Measurements from ENCODE around the gene BBOX1.

The BBOX1 gene

DNA sequence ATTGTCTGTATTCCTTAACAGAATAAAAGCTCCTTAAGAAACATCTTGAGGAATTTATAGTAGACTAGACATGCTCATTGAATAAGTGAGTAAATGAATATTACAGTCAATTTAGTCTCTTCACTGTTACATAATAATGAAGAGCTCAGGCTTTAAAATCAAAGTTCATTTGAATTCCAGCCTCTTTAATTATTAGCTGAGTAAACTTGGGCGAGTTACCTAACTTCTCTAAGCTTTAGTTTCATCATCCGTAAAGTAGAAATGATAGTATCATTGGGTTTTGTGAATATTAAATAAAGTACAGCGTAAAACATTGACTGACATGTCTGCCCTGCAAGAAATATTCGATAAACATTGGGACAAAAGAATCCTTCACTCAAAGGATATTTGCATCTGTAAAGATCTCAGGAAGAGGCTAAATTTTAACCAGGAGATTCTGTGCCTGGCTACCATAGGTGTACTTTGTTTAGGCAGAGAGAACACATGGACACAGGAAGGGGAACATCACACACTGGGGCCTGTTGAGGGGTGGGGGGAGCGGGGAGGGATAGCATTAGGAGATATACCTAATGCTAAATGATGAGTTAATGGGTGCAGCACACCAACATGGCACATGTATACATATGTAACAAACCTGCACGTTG lies 15.2 kb upstream of the BBOX1 start:
- Histone ChIP-seq H3K27me3 (ENCODE audit: control insufficient read depth in 5 of 5, insufficient read depth in 4 of 5, low read length in 5 of 5) (no peaks in the 10 kb centered on the region), H3K4me1 (ENCODE audit: control insufficient read depth in 5 of 5, insufficient read depth in 5 of 5, low read length in 5 of 5) (peaks cover 0 to 9% (median 5%) of the 10 kb centered on the region in 5 donors), H3K4me3 (ENCODE audit: low read depth in 1 of 5, low read length in 5 of 5) (no peak overlapping the region), H3K27ac (ENCODE audit: low read depth, low read length) (no peak overlapping the region), H3K9ac (ENCODE audit: low read length in 5 of 5) (no peak overlapping the region), H3K9me3 (ENCODE audit: control insufficient read depth in 5 of 5, low read length in 5 of 5) (no peaks in the 10 kb centered on the region), H3K36me3 (ENCODE audit: control insufficient read depth in 5 of 5, insufficient read depth in 5 of 5, low read length in 5 of 5) (no peaks in the 10 kb centered on the region)

DNA sequence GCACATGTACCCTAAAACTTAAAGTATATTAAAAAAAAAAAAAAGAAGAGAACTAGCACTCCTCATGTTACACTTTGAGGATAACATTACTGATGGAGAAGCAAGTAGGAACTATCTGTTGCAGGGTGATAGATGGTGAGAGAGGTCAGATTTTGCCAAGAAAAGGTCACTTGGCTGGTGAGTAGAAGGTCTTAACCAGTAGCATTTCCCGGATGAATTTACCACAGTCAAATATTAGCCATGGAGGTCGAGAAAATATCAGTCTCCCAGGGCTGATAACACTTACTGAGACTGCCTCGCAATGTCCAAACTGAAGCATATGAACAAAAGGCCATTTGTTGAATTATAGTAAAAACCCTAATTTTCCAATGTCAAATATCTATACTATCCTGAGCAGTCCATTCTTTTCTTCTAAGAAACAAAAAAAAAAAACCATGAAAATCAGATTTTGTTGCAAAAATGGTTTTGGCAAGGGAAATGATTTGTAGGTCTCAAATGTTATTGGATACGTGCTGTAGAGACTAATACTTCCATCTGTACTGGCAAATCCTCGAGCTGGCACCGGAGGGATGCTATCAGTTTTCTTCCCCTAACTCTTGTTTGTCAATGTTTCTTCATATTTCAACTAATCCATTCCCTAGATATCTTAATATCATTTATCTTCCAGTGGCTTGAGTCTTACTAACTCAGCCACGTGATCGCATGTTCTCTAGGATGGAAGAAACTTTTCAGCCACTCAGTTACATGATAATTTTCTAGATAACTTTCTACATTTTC lies 14.5 kb upstream of the BBOX1 start:
- H3K4me3 ChIP-seq (ENCODE audit: low read depth in 1 of 5, low read length in 5 of 5) = no peak overlapping the region
- no peak overlapping the region for H3K27ac ChIP-seq (ENCODE audit: low read depth, low read length)
- H3K27me3 ChIP-seq (ENCODE audit: control insufficient read depth in 5 of 5, insufficient read depth in 4 of 5, low read length in 5 of 5) = no peaks in the 10 kb centered on the region
- peaks cover 0 to 9% (median 5%) of the 10 kb centered on the region in 5 donors for H3K4me1 ChIP-seq (ENCODE audit: control insufficient read depth in 5 of 5, insufficient read depth in 5 of 5, low read length in 5 of 5)
- H3K36me3 ChIP-seq (ENCODE audit: control insufficient read depth in 5 of 5, insufficient read depth in 5 of 5, low read length in 5 of 5) = no peaks in the 10 kb centered on the region
- no peak overlapping the region for H3K9ac ChIP-seq (ENCODE audit: low read length in 5 of 5)
- H3K9me3 ChIP-seq (ENCODE audit: control insufficient read depth in 5 of 5, low read length in 5 of 5) = no peaks in the 10 kb centered on the region

DNA sequence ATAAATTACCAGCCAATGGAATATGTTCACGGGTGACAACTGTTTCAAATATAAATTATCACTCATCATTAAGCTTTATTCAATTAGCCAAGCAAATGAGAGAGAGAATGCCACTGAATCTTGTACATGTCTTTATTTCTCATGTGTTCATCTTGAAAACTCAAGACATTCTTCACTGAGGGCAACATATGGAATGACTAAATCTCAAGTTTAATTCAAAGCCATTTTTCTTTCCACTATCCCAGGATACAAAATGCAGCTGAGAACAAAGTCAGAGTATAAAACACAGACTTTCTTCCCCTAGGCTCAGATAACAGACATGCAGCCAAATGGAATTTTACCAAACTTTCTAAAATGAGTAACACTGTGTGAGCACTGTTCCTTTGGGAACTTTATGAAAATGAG lies 12.1 kb upstream of the BBOX1 start:
- Histone ChIP-seq H3K27ac (ENCODE audit: low read depth, low read length) (no peak overlapping the region), H3K9ac (ENCODE audit: low read length in 5 of 5) (no peak overlapping the region), H3K9me3 (ENCODE audit: control insufficient read depth in 5 of 5, low read length in 5 of 5) (no peaks in the 10 kb centered on the region), H3K4me1 (ENCODE audit: control insufficient read depth in 5 of 5, insufficient read depth in 5 of 5, low read length in 5 of 5) (peaks cover 0 to 9% (median 5%) of the 10 kb centered on the region in 5 donors), H3K27me3 (ENCODE audit: control insufficient read depth in 5 of 5, insufficient read depth in 4 of 5, low read length in 5 of 5) (no peaks in the 10 kb centered on the region), H3K4me3 (ENCODE audit: low read depth in 1 of 5, low read length in 5 of 5) (no peak overlapping the region), H3K36me3 (ENCODE audit: control insufficient read depth in 5 of 5, insufficient read depth in 5 of 5, low read length in 5 of 5) (no peaks in the 10 kb centered on the region)

GRCh38 chr11:27029966-27030365 lies 10.6 kb upstream of the BBOX1 start:
- Histone ChIP-seq H3K9ac (ENCODE audit: low read length in 5 of 5) (no peak overlapping the region), H3K4me3 (ENCODE audit: low read depth in 1 of 5, low read length in 5 of 5) (no peak overlapping the region), H3K36me3 (ENCODE audit: control insufficient read depth in 5 of 5, insufficient read depth in 5 of 5, low read length in 5 of 5) (no peaks in the 10 kb centered on the region), H3K27me3 (ENCODE audit: control insufficient read depth in 5 of 5, insufficient read depth in 4 of 5, low read length in 5 of 5) (no peaks in the 10 kb centered on the region), H3K4me1 (ENCODE audit: control insufficient read depth in 5 of 5, insufficient read depth in 5 of 5, low read length in 5 of 5) (peaks cover 0 to 9% (median 5%) of the 10 kb centered on the region in 5 donors), H3K9me3 (ENCODE audit: control insufficient read depth in 5 of 5, low read length in 5 of 5) (peaks cover 0 to 3% (median 0%) of the 10 kb centered on the region in 5 donors), H3K27ac (ENCODE audit: low read depth, low read length) (no peak overlapping the region)

DNA sequence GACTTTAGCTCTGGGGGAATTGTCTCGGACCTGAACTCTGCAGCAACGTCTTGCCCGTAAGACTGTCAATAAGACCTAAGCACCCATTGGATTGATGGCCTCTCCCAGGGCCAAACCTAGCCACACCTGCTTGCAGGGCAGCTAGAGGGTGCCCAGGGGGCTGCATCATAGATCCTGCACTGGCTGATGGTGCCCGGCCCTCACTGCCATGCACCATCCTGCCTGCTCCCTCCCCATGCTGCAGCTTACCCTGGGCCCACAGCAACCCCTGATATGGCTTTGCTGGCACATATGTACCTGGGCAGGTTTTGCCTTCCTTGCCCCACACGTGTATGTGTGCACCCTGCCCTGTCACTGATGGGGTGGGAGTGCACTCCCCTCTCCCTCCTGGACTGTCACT lies 8.9 kb upstream of the BBOX1 start:
- Histone ChIP-seq H3K27me3 (ENCODE audit: control insufficient read depth in 5 of 5, insufficient read depth in 4 of 5, low read length in 5 of 5) (no peaks in the 10 kb centered on the region), H3K4me3 (ENCODE audit: low read depth in 1 of 5, low read length in 5 of 5) (no peak overlapping the region), H3K9ac (ENCODE audit: low read length in 5 of 5) (no peak overlapping the region), H3K9me3 (ENCODE audit: control insufficient read depth in 5 of 5, low read length in 5 of 5) (peaks cover 0 to 10% (median 3%) of the 10 kb centered on the region in 5 donors), H3K27ac (ENCODE audit: low read depth, low read length) (no peak overlapping the region), H3K4me1 (ENCODE audit: control insufficient read depth in 5 of 5, insufficient read depth in 5 of 5, low read length in 5 of 5) (peaks cover 0 to 9% (median 5%) of the 10 kb centered on the region in 5 donors), H3K36me3 (ENCODE audit: control insufficient read depth in 5 of 5, insufficient read depth in 5 of 5, low read length in 5 of 5) (no peaks in the 10 kb centered on the region)

- no peaks in the 10 kb centered on the region for H3K36me3 ChIP-seq (ENCODE audit: control insufficient read depth in 5 of 5, insufficient read depth in 5 of 5, low read length in 5 of 5)
- H3K9ac ChIP-seq (ENCODE audit: low read length in 5 of 5) = no peak overlapping the region
- peaks cover 0 to 10% (median 3%) of the 10 kb centered on the region in 5 donors for H3K9me3 ChIP-seq (ENCODE audit: control insufficient read depth in 5 of 5, low read length in 5 of 5)
- no peaks in the 10 kb centered on the region for H3K4me1 ChIP-seq (ENCODE audit: control insufficient read depth in 5 of 5, insufficient read depth in 5 of 5, low read length in 5 of 5)
- H3K27me3 ChIP-seq (ENCODE audit: control insufficient read depth in 5 of 5, insufficient read depth in 4 of 5, low read length in 5 of 5) = no peaks in the 10 kb centered on the region
- H3K4me3 ChIP-seq (ENCODE audit: low read depth in 1 of 5, low read length in 5 of 5) = no peak overlapping the region
- no peak overlapping the region for H3K27ac ChIP-seq (ENCODE audit: low read depth, low read length)
These were observed 742 bp upstream of the BBOX1 start for GRCh38 chr11:27039873-27040272.

DNA sequence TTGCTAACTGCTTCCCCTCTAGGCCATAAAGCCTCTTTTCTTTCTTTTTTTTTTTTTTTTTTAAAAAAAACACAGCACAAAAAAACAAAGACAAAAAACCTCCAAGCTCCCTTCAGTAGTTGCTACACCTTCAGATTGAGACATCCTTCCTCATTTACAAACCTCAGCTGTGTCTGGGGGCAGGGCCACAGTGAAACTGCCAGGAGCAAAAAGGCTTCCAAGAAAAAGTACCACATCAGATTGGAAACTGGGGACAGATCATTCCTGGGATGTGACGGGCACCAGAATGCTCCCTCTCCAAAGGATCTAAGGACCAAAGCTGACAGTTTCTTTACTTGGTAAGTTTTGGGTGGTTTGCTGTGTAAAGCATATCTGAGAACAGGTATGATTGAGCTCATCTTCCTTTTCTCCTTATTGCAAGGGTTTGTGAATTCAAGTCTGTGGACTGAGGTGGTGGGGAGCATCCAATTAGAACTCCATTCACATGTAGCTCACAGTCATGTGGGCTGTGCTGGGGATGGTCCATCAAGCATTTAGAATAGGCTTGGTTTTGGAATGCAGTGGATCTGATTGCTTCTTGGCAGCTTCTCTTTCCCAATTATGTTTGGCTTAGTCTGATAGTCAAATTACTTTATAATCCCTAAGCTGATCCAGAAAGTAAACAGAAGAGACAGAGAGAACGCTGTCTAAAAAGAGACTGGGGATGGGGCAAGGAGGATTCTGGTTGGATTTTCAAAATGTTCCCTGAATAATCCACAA lies 705 bp downstream of the BBOX1 start:
- Histone ChIP-seq H3K4me3 (ENCODE audit: low read depth in 1 of 5, low read length in 5 of 5) (no peak overlapping the region), H3K9ac (ENCODE audit: low read length in 5 of 5) (no peak overlapping the region), H3K27ac (ENCODE audit: low read depth, low read length) (no peak overlapping the region), H3K27me3 (ENCODE audit: control insufficient read depth in 5 of 5, insufficient read depth in 4 of 5, low read length in 5 of 5) (no peaks in the 10 kb centered on the region), H3K4me1 (ENCODE audit: control insufficient read depth in 5 of 5, insufficient read depth in 5 of 5, low read length in 5 of 5) (no peaks in the 10 kb centered on the region), H3K9me3 (ENCODE audit: control insufficient read depth in 5 of 5, low read length in 5 of 5) (peaks cover 0 to 3% (median 1%) of the 10 kb centered on the region in 5 donors), H3K36me3 (ENCODE audit: control insufficient read depth in 5 of 5, insufficient read depth in 5 of 5, low read length in 5 of 5) (no peaks in the 10 kb centered on the region)

DNA sequence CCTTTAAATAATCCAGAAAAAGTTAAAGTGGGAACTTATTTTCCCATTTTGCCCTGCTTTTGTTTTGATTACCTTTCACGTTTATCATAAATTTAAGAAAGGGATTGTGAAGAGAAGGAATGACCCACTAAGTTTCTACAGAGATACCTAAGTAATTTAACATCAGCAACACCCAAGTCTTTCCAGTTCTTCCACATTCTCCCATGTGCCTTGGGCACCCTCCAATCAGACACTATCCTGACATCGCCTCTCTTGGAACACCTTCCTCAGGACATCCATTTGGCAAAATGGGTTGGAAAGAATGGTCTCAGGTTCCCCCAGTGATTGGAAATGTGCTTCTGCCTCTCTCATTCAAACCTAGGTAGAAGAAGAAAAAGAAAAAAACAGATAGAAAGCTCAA lies 6.3 kb downstream of the BBOX1 start:
- H3K4me3 ChIP-seq (ENCODE audit: low read depth in 1 of 5, low read length in 5 of 5) = no peak overlapping the region
- no peak overlapping the region for H3K27ac ChIP-seq (ENCODE audit: low read depth, low read length)
- H3K36me3 ChIP-seq (ENCODE audit: control insufficient read depth in 5 of 5, insufficient read depth in 5 of 5, low read length in 5 of 5) = no peaks in the 10 kb centered on the region
- no peaks in the 10 kb centered on the region for H3K4me1 ChIP-seq (ENCODE audit: control insufficient read depth in 5 of 5, insufficient read depth in 5 of 5, low read length in 5 of 5)
- no peaks in the 10 kb centered on the region for H3K27me3 ChIP-seq (ENCODE audit: control insufficient read depth in 5 of 5, insufficient read depth in 4 of 5, low read length in 5 of 5)
- no peak overlapping the region for H3K9ac ChIP-seq (ENCODE audit: low read length in 5 of 5)
- H3K9me3 ChIP-seq (ENCODE audit: control insufficient read depth in 5 of 5, low read length in 5 of 5) = peaks cover 0 to 6% (median 0%) of the 10 kb centered on the region in 5 donors

DNA sequence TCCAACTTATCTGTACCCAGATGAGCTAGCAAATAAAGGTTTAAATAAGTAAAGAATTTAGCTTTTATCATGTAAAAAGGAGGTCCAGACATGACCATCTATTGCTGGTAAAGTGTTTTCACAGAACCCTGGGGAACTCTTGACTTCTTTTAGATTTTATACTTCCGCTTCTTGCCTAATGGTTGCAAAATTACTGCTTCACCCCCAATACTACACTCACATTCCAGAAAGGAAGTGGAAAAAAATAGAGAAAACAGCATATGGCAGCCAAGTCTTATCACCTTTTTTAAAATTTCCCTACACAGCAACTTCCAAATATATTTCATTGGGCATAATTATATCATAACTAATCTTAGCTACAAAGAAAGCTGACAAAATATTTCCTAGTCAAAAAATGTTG lies 12.1 kb downstream of the BBOX1 start:
- H3K9ac ChIP-seq (ENCODE audit: low read length in 5 of 5) = no peak overlapping the region
- H3K4me1 ChIP-seq (ENCODE audit: control insufficient read depth in 5 of 5, insufficient read depth in 5 of 5, low read length in 5 of 5) = peaks cover 0 to 15% (median 3%) of the 10 kb centered on the region in 5 donors
- H3K4me3 ChIP-seq (ENCODE audit: low read depth in 1 of 5, low read length in 5 of 5) = no peak overlapping the region
- H3K27ac ChIP-seq (ENCODE audit: low read depth, low read length) = no peak overlapping the region
- peaks cover 0 to 6% (median 0%) of the 10 kb centered on the region in 5 donors for H3K9me3 ChIP-seq (ENCODE audit: control insufficient read depth in 5 of 5, low read length in 5 of 5)
- no peaks in the 10 kb centered on the region for H3K27me3 ChIP-seq (ENCODE audit: control insufficient read depth in 5 of 5, insufficient read depth in 4 of 5, low read length in 5 of 5)
- no peaks in the 10 kb centered on the region for H3K36me3 ChIP-seq (ENCODE audit: control insufficient read depth in 5 of 5, insufficient read depth in 5 of 5, low read length in 5 of 5)

Data from subcutaneous abdominal adipose tissue (tissue), 5 donors.